ENCODE results near the gene SLC22A3.

The SLC22A3 gene

DNA sequence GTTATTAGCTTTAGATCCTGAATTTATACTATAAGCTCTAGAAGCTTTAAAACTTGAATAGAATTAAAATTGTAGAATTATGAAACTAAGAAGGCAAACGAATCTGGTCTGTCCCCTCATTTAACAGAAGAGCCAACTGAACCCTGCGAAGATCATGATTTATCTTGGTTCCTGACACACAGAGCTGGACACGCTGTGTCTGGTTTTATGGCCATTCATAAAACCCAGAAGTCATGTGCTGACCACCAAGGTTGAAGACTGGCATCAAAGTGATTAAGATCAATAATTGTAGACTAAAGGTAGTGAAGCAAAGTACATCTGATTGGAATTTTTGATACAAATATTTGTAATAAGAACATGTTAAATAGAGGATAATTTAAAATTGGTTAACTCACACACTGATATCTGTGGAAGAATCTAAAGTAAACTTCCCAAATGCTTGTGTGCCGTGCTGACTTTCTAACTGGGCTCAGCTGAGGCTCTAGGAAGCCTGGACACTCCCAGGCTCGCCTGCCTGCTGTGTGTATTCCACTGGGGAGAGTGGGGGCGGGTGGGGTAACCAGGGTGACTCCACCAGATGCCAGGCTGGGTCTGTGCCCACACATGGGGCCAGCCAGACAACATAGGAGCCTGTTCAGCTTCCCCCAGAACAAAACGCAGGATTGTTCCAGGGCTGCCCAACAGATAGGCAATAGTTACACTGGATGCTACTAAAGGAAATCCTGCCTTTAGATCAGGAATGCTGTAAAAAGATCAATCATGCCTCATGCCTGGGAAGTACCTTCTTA lies 42.1 kb upstream of the SLC22A3 start:
- no peak for DNase-seq (ENCODE audit: low read depth)
- TF ChIP-seq CTCF (IDR thresholded peaks at IDR 0.05; ENCODE audit: low read length, missing control alignments), result no peak
- no peak overlapping the region for H3K4me3 ChIP-seq (replicated peaks; ENCODE audit: low read depth, low read length)

GRCh38 chr6:160309718-160310117 lies 38.5 kb upstream of the SLC22A3 start:
- DNase-seq (ENCODE audit: low read depth), result no peak
- no peak overlapping the region for H3K4me3 ChIP-seq (replicated peaks; ENCODE audit: low read depth, low read length)
- TF ChIP-seq CTCF (IDR thresholded peaks at IDR 0.05; ENCODE audit: low read length, missing control alignments), result no peak

GRCh38 chr6:160312900-160313299 lies 35.3 kb upstream of the SLC22A3 start:
- TF ChIP-seq CTCF (IDR thresholded peaks at IDR 0.05; ENCODE audit: low read length, missing control alignments), result no peak
- DNase-seq (ENCODE audit: low read depth), result no peak
- no peak overlapping the region for H3K4me3 ChIP-seq (replicated peaks; ENCODE audit: low read depth, low read length)

GRCh38 chr6:160315310-160315709 lies 32.9 kb upstream of the SLC22A3 start:
- no peak for TF ChIP-seq CTCF (IDR thresholded peaks at IDR 0.05; ENCODE audit: low read length, missing control alignments)
- no peak for DNase-seq (ENCODE audit: low read depth)
- no peak overlapping the region for H3K4me3 ChIP-seq (replicated peaks; ENCODE audit: low read depth, low read length)

DNA sequence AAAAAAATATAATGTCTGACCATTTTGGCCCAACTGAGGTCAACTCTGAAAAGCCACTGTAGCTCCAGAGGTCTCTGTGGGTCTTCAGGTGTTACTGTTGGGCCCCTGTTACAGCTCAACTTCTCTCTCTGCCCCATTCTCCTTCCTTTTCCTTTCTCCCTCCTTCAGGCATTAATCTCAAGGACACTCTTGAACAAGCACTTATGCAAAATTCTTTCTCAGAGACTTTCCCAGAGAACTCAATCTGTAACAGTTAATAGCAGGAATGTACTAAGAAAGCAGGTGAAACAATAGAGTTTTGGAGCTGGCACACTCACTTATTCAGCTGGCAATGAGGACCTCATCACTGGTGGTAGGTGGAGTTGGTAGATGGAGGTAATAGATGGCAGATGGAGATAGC lies 31.9 kb upstream of the SLC22A3 start:
- H3K4me3 ChIP-seq (replicated peaks; ENCODE audit: low read depth, low read length), result no peak overlapping the region
- DNase-seq (ENCODE audit: low read depth), result no peak
- no peak for TF ChIP-seq CTCF (IDR thresholded peaks at IDR 0.05; ENCODE audit: low read length, missing control alignments)

DNA sequence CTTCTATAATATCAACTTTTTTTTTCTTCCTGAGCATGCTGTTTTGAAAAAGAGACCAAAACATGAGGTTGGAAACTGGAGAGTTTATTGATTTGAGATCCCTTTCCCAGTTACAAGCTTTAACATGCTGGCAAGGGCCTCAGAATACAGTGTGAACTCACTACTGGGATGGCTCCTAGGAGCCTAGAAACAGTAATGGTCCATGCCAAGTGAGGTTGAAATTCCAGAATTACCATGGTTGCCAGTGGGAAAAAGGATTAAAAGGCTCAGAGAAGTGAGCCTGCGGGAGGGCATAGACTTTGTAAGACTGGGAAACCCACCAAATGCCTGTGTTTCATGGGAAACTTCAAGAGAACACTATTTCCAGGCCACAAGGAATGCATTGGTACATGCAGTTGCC lies 28.9 kb upstream of the SLC22A3 start:
- no peak for TF ChIP-seq CTCF (IDR thresholded peaks at IDR 0.05; ENCODE audit: low read length, missing control alignments)
- no peak for DNase-seq (ENCODE audit: low read depth)
- no peak overlapping the region for H3K4me3 ChIP-seq (replicated peaks; ENCODE audit: low read depth, low read length)

All from fibroblast of pulmonary artery (primary cell).